ENCODE results near the gene HLA-F.

Gene HLA-F

GRCh38 chr6:29743568-29743967, 20.3 kb downstream of the HLA-F start:
- Histone ChIP-seq H3K27ac (no peak overlapping the region), H3K4me3 (no peak overlapping the region)
- peak; percentile 31 for DNase-seq (ENCODE audit: low spot score)
- TF ChIP-seq, protein P1, sequence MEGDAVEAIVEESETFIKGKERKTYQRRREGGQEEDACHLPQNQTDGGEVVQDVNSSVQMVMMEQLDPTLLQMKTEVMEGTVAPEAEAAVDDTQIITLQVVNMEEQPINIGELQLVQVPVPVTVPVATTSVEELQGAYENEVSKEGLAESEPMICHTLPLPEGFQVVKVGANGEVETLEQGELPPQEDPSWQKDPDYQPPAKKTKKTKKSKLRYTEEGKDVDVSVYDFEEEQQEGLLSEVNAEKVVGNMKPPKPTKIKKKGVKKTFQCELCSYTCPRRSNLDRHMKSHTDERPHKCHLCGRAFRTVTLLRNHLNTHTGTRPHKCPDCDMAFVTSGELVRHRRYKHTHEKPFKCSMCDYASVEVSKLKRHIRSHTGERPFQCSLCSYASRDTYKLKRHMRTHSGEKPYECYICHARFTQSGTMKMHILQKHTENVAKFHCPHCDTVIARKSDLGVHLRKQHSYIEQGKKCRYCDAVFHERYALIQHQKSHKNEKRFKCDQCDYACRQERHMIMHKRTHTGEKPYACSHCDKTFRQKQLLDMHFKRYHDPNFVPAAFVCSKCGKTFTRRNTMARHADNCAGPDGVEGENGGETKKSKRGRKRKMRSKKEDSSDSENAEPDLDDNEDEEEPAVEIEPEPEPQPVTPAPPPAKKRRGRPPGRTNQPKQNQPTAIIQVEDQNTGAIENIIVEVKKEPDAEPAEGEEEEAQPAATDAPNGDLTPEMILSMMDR (IDR thresholded peaks at IDR 0.05) = no peak

DNA sequence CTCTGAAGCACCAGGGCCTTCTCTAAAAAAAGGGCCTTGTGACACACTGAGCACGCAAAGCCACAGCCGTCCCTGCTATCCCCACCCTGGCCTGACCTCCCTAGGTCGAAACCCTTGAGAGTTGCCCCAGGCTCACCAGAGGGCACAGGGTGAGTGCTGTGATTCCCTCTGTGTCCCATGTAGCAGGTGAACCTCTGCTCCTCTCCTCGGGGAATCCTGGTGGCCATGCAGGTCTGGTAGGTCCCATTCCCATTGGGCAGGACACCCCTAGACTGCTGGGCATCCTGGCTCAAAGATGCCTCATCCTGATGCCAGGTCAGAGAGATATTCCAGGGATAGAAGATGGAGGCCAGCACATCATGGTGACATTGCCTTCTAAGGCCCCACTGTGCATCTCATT, 20.9 kb downstream of the HLA-F start:
- TF ChIP-seq, protein P1 (IDR thresholded peaks at IDR 0.05) = no peak
- no peak overlapping the region for H3K4me3 ChIP-seq
- no peak overlapping the region for H3K27ac ChIP-seq
- peak; percentile 56 for DNase-seq (ENCODE audit: low spot score)

- DNase-seq (ENCODE audit: low spot score) = peak; percentile 60
- TF ChIP-seq, protein P1 (IDR thresholded peaks at IDR 0.05) = no peak
- no peak overlapping the region for H3K4me3 ChIP-seq
- no peak overlapping the region for H3K27ac ChIP-seq
Measured at GRCh38 chr6:29744621-29745020, 21.4 kb downstream of the HLA-F start.

GRCh38 chr6:29745386-29745785, 22.2 kb downstream of the HLA-F start:
- TF ChIP-seq, protein P1 (IDR thresholded peaks at IDR 0.05) = no peak
- no peak for DNase-seq (ENCODE audit: low spot score)

GRCh38 chr6:29745855-29746449, 22.7 kb downstream of the HLA-F start:
- H3K27ac ChIP-seq = no peak overlapping the region
- TF ChIP-seq, protein P1 (IDR thresholded peaks at IDR 0.05) = no peak
- peak; percentile 68 for DNase-seq (ENCODE audit: low spot score)
- H3K4me3 ChIP-seq = no peak overlapping the region

More at GRCh38 chr6:29745386-29745785, 22.2 kb downstream of the HLA-F start:
- Histone ChIP-seq H3K27ac (no peak overlapping the region), H3K4me3 (no peak overlapping the region)

GRCh38 chr6:29746846-29747687, 23.8 kb downstream of the HLA-F start:
- Histone ChIP-seq H3K4me3 (no peak overlapping the region), H3K27ac (no peak overlapping the region)
- TF ChIP-seq, protein P1 (IDR thresholded peaks at IDR 0.05) = no peak
- no peak for DNase-seq (ENCODE audit: low spot score)
